ENCODE data around the gene CLEC19A.
"Not testable (repeated sequence)": the region's sequence is repeated elsewhere in the genome, so short reads cannot be mapped to it uniquely, and the experiment has no call there.

Gene CLEC19A

GRCh38 chr16:19295393-19295792 lies 9.9 kb downstream of the CLEC19A start:
- Mint-ChIP-seq H3K9me3 (no peaks in the 10 kb centered on the region), H3K4me1 (peaks cover 42% of the 10 kb centered on the region), H3K36me3 (no peaks in the 10 kb centered on the region), H3K27me3 (peaks cover 4% of the 10 kb centered on the region), H3K27ac (peak overlapping the region; percentile 83), H3K4me3 (no peak overlapping the region)
- ATAC-seq = no peak

- H3K4me3 Mint-ChIP-seq = no peak overlapping the region
- no peaks in the 10 kb centered on the region for H3K36me3 Mint-ChIP-seq
- no peak for ATAC-seq
- peaks cover 33% of the 10 kb centered on the region for H3K4me1 Mint-ChIP-seq
- H3K27me3 Mint-ChIP-seq = no peaks in the 10 kb centered on the region
- H3K27ac Mint-ChIP-seq = no peak overlapping the region
- no peaks in the 10 kb centered on the region for H3K9me3 Mint-ChIP-seq
These were observed 11.9 kb downstream of the CLEC19A start for GRCh38 chr16:19297454-19297853.

- Mint-ChIP-seq H3K36me3 (no peaks in the 10 kb centered on the region), H3K9me3 (peaks cover 3% of the 10 kb centered on the region), H3K27me3 (no peaks in the 10 kb centered on the region), H3K4me1 (peaks cover 19% of the 10 kb centered on the region), H3K27ac (peak overlapping the region; percentile 10), H3K4me3 (no peak overlapping the region)
- ATAC-seq = no peak
These were observed 14.0 kb downstream of the CLEC19A start for GRCh38 chr16:19299565-19299964.

DNA sequence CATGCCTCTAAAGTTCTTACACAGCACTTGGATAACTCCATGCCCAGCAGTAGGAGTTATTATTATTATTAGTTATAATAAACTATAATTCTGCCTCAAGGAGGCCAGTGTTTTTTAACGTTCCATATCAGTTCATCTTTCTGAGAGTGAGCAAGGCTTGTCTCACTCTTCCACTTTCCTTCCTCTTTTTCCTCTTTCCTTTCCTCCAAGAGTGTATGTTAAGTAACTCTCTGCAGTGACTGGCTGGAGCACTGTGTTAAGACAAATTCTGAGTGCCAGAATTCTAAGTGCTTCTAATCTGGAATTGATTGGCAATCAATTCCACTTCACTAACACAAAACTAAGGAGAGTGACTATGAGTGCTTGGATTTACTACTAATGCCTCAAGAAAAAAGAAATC lies 16.4 kb downstream of the CLEC19A start:
- H3K9me3 Mint-ChIP-seq = peaks cover 3% of the 10 kb centered on the region

GRCh38 chr16:19304750-19305149 lies 19.2 kb downstream of the CLEC19A start:
- peak; percentile 78 for ATAC-seq
- peak overlapping the region; percentile 51 for H3K4me3 Mint-ChIP-seq
- peaks cover 16% of the 10 kb centered on the region for H3K4me1 Mint-ChIP-seq
- H3K27ac Mint-ChIP-seq = peak overlapping the region; percentile 48
- H3K36me3 Mint-ChIP-seq = peaks cover 7% of the 10 kb centered on the region
- H3K27me3 Mint-ChIP-seq = no peaks in the 10 kb centered on the region
- H3K9me3 Mint-ChIP-seq = peaks cover 3% of the 10 kb centered on the region

More for the DNA sequence above, 16.4 kb downstream of the CLEC19A start:
- H3K4me3 Mint-ChIP-seq = no peak overlapping the region
- ATAC-seq = no peak
- peak overlapping the region; percentile 51 for H3K27ac Mint-ChIP-seq
- H3K36me3 Mint-ChIP-seq = no peaks in the 10 kb centered on the region
- peaks cover 16% of the 10 kb centered on the region for H3K4me1 Mint-ChIP-seq
- H3K27me3 Mint-ChIP-seq = no peaks in the 10 kb centered on the region

DNA sequence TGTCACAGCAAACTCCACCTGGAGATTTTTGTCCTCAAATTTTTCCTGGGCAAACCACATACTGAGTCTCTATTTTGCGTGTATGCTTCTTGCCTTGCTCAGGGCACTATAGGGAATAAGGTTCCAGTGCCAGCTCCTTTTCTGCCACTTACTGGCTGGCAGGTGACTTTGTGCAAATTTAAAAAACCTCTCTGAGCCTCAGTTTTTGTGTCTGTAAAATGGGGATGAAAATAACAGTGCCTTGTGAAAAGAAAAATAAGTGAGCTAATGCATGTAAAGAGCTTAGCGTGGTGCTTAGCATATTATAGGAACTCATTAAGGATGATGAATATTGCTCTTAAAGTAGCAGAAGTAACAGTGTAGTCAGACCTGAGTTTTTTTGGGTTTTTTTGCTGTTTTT lies 19.9 kb downstream of the CLEC19A start:
- Mint-ChIP-seq H3K4me1 (peaks cover 16% of the 10 kb centered on the region), H3K27ac (peak overlapping the region; percentile 48), H3K9me3 (peaks cover 3% of the 10 kb centered on the region), H3K4me3 (peak overlapping the region; percentile 14), H3K36me3 (peaks cover 9% of the 10 kb centered on the region), H3K27me3 (no peaks in the 10 kb centered on the region)
- ATAC-seq = no peak

GRCh38 chr16:19307587-19308241 lies 22.2 kb downstream of the CLEC19A start:
- Mint-ChIP-seq H3K27ac (no peak overlapping the region), H3K36me3 (peaks cover 11% of the 10 kb centered on the region), H3K27me3 (no peaks in the 10 kb centered on the region)

DNA sequence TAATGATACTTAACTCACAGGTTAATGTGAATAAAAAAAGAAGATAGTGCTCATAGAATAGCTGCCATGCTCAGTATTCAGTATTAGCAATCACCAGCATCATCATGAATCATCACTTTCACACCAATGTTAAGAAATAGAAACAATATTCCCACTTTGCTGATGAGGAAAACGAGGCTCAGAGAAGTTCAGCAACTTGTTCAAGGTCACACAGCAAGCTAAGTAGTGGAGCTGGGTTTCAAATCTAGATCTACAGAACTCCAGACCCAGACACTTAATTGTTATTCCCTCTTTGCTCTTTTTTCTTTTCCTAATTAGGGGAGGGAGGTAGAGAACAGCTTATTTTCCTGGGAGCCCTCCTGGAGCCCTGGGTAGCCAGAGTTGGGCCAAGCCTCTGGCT lies 22.9 kb downstream of the CLEC19A start:
- H3K4me1 Mint-ChIP-seq = peaks cover 10% of the 10 kb centered on the region
- H3K4me3 Mint-ChIP-seq = no peak overlapping the region
- no peaks in the 10 kb centered on the region for H3K9me3 Mint-ChIP-seq
- peaks cover 11% of the 10 kb centered on the region for H3K36me3 Mint-ChIP-seq
- no peak overlapping the region for H3K27ac Mint-ChIP-seq
- H3K27me3 Mint-ChIP-seq = no peaks in the 10 kb centered on the region
- no peak for ATAC-seq

More at GRCh38 chr16:19307587-19308241, 22.2 kb downstream of the CLEC19A start:
- no peak for ATAC-seq
- Mint-ChIP-seq H3K4me3 (no peak overlapping the region), H3K4me1 (peaks cover 10% of the 10 kb centered on the region), H3K9me3 (peaks cover 3% of the 10 kb centered on the region)

DNA sequence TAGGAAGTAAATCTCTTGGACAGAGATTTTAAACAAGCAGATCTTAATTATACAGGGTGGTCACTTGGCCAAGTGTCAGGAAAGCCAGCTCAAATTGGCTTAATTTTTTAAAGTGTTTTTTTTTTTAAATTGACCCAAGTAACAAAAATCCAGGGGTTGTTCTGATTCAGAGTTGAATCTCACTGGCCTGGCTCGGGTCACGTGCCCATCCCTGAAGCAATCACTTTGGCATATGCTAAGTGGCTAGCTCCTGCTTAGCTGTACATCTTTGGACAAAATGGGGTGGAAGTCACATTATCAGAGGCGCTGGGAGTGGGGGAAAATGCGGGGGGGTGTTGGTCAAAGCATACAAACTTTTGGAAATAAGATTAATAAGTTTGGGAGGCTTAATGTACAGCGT lies 23.6 kb downstream of the CLEC19A start:
- no peak overlapping the region for H3K27ac Mint-ChIP-seq
- peaks cover 10% of the 10 kb centered on the region for H3K4me1 Mint-ChIP-seq
- H3K4me3 Mint-ChIP-seq = no peak overlapping the region
- peaks cover 11% of the 10 kb centered on the region for H3K36me3 Mint-ChIP-seq
- H3K27me3 Mint-ChIP-seq = no peaks in the 10 kb centered on the region
- no peak for ATAC-seq
- no peaks in the 10 kb centered on the region for H3K9me3 Mint-ChIP-seq

DNA sequence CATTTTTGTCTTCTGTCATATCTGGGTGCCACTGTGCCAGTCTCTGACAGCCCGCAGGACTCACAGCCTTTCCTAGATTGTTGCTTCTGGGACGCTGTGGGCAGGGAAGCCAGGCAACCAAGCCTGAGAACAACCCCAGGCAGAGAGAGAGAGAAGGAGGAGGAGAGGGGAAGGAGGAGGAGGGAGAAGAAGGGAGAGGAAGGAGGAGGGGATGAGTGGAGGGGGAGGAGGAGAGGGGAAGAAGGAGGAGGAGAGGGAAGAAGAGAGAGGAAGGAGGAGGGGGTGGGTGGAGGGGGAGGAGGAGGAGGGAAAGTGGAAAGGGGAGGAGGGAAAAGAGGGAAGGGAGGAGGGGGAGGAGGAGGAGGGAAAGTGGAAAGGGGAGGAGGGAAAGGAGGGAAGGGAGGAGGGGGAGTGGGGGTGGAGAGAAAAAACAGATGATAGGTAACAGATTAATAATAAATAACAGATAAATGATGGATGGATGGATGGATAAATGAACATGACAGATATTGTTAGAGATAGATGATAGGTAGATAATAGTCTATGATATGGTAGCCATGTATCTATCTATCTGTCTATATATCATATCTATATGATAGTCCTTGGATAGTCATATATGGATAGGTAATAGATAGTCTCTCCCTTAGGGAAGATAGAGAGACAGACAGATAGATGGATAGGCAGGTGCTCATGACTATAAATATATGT lies 29.3 kb downstream of the CLEC19A start:
- H3K4me3 Mint-ChIP-seq = no peak overlapping the region
- no peak for ATAC-seq
- H3K36me3 Mint-ChIP-seq = peaks cover 4% of the 10 kb centered on the region
- H3K9me3 Mint-ChIP-seq = no peaks in the 10 kb centered on the region
- no peaks in the 10 kb centered on the region for H3K4me1 Mint-ChIP-seq
- no peaks in the 10 kb centered on the region for H3K27me3 Mint-ChIP-seq
- H3K27ac Mint-ChIP-seq = no peak overlapping the region

DNA sequence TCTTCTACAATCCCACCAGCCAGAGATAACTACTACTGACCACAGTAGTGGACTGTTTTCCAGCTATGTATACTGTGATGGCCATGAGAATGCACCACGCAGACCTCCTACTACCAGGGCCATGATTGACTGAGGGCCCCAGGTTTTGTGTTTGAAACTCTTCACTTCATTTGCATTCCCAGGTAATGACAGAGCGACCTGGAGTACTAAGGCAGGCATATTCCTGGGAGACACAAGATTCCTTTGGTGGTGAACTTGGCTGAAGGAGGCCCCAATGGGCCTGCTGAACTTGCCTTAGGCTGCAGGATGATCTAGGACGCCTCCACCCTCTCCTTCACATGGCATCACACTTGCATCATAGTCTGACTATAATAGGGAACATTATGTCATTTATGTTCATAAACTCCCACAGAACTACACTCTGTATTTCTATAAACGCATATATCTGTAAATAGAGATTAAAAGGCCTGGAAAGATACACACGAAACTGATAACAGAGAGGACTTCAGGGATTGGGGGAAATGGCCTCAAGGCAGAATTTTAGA lies 30.4 kb downstream of the CLEC19A start:
- peaks cover 2% of the 10 kb centered on the region for H3K27me3 Mint-ChIP-seq
- no peaks in the 10 kb centered on the region for H3K36me3 Mint-ChIP-seq
- no peak overlapping the region for H3K27ac Mint-ChIP-seq
- H3K4me1 Mint-ChIP-seq = no peaks in the 10 kb centered on the region
- no peak for ATAC-seq
- H3K4me3 Mint-ChIP-seq = no peak overlapping the region
- H3K9me3 Mint-ChIP-seq = no peaks in the 10 kb centered on the region

GRCh38 chr16:19316846-19317245 lies 31.3 kb downstream of the CLEC19A start:
- peaks cover 3% of the 10 kb centered on the region for H3K9me3 Mint-ChIP-seq
- H3K4me1 Mint-ChIP-seq = no peaks in the 10 kb centered on the region
- no peak overlapping the region for H3K27ac Mint-ChIP-seq
- H3K4me3 Mint-ChIP-seq = no peak overlapping the region
- no peaks in the 10 kb centered on the region for H3K36me3 Mint-ChIP-seq
- peaks cover 9% of the 10 kb centered on the region for H3K27me3 Mint-ChIP-seq
- no peak for ATAC-seq

DNA sequence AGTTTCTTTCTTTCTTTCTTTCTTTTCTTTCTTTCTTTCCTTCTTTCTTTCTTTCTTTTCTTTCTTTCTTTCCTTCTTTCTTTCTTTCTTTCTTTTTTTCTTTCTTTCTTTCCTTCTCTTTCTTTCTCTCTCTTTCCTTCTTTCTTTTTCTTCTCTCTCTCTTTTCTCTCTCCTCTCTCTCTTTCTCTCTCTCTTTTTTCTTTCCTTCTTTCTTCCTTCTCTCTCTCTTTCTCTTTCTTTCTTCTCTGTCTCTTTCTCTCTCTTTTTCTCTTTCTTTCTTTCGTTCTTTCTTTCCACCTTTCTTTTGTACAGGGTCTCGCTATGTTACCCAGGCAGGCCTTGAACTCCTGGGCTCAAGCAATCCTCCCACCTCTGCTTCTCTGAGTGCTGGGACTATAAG lies 35.7 kb downstream of the CLEC19A start:
- H3K27ac Mint-ChIP-seq = peak overlapping the region; percentile 6

DNA sequence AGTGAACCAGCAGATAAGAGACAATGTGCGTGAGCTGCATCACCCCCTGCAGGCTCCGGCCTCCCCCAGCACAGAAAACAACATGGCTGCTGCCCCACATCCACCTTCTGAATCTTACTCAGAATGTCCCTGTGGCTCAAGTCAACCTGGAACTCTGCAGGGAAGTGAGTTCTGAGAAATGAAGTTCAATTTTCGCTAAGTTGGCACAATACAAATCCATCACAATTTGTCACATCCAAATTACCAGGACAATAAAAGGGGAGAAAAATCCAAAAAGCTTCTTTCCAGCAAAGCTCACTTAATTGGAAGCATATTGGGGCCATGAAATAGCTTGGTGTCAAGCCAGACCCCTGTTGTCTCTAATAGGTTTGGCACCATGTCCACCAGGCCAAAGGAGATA lies 38.1 kb downstream of the CLEC19A start:
- peaks cover 9% of the 10 kb centered on the region for H3K27me3 Mint-ChIP-seq
- no peak overlapping the region for H3K27ac Mint-ChIP-seq
- ATAC-seq = no peak
- no peaks in the 10 kb centered on the region for H3K36me3 Mint-ChIP-seq
- H3K4me1 Mint-ChIP-seq = no peaks in the 10 kb centered on the region
- H3K4me3 Mint-ChIP-seq = no peak overlapping the region
- H3K9me3 Mint-ChIP-seq = peaks cover 14% of the 10 kb centered on the region

More for the DNA sequence above, 35.7 kb downstream of the CLEC19A start:
- not testable (repeated sequence) for ATAC-seq, H3K9me3 Mint-ChIP-seq, H3K36me3 Mint-ChIP-seq, H3K27me3 Mint-ChIP-seq, H3K4me1 Mint-ChIP-seq, H3K4me3 Mint-ChIP-seq

DNA sequence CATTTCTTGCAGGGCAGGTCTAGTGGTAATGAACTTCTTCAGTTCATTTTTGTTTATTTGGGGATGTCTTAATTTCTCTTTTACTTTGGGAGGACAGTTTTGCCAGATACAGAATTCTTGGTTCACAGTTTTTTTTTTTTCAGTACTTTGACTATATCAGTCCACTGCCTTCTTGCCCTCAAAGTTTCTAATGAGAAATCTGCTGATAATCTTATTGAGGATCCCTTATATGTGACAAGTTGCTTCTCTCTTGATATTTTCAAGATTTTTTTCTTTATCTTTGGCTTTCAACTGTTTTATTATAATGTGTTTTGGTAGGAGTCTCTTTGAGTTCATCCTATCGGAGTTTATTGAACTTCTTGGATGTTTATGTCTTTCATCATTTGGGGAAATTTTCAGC lies 42.8 kb downstream of the CLEC19A start:
- Mint-ChIP-seq H3K27me3 (no peaks in the 10 kb centered on the region), H3K4me1 (no peaks in the 10 kb centered on the region), H3K27ac (no peak overlapping the region), H3K36me3 (no peaks in the 10 kb centered on the region), H3K4me3 (no peak overlapping the region), H3K9me3 (peaks cover 11% of the 10 kb centered on the region)
- ATAC-seq = no peak

- H3K4me3 Mint-ChIP-seq = no peak overlapping the region
- H3K4me1 Mint-ChIP-seq = no peaks in the 10 kb centered on the region
- H3K9me3 Mint-ChIP-seq = peaks cover 9% of the 10 kb centered on the region
- no peak for ATAC-seq
- no peaks in the 10 kb centered on the region for H3K36me3 Mint-ChIP-seq
- no peak overlapping the region for H3K27ac Mint-ChIP-seq
- no peaks in the 10 kb centered on the region for H3K27me3 Mint-ChIP-seq
These were observed 44.4 kb downstream of the CLEC19A start for GRCh38 chr16:19329932-19330331.

All from stimulated activated memory B cell treated with anti-CD40 and anti-IgM and Interleukin-4, amounts not matched to agents 10 μg/mL and 1 μg/mL and 100 μg/mL, for 72 hours (primary cell).